ENCODE data around the gene LRSAM1.

LRSAM1 gene

DNA sequence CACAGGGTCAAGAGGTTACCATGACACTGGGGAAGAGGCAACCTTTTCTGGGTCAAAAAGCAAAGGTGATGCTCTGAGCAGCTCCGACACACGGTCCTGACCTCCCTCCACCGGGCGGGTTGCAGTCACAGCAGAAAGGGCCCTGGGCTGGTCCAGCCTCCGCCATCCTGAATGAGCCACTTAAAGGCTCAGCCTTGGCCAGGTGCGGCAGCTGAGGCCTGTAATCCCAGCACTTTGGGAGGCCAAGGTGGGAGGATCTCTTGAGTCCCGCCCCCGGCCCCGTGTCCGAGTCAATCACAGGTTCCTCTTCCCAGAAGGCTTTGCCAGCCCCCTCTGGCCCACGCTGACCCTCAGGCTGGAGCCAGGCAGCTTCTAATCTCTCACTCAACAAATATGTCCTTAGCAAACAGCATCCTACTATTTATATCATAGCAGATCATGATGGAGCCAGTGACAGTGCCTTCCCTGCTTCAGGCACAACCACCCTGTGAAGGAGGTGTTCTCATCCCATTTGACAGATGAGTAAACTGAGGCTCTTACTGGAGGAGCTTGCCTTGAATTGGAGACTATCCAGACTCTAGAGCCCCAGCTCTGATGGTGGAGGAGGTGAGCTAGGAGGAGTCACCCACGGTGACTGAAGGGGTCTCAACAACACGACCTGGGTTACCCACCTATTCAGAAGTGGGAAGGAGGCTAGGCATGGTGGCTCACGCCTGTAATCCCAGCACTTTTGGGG lies 79.1 kb downstream of the LRSAM1 start:
- DNase-seq (ENCODE audit: low read depth in 2 of 2, low spot score in 1 of 2), result no peak

DNA sequence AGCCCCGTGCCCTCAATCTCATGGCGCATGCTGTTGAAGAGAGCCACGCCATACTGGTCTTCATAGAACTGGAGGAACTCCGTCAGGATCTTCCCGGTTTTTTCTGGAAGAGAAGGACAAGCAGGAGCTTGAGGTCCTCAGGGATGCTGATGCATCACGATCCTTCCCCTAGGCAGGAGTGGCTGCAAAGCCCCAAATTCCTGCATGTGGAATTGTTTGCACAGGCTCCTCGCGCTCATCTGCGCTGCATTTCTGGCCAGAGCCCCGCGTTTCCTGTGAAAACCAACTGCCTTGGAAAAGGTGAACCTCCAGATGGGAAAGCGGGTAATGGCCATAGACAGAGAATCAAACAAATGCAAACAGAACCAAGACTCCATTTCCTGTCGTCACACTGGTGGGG lies 80.4 kb downstream of the LRSAM1 start:
- no peak for DNase-seq (ENCODE audit: low read depth in 2 of 2, low spot score in 1 of 2)

DNA sequence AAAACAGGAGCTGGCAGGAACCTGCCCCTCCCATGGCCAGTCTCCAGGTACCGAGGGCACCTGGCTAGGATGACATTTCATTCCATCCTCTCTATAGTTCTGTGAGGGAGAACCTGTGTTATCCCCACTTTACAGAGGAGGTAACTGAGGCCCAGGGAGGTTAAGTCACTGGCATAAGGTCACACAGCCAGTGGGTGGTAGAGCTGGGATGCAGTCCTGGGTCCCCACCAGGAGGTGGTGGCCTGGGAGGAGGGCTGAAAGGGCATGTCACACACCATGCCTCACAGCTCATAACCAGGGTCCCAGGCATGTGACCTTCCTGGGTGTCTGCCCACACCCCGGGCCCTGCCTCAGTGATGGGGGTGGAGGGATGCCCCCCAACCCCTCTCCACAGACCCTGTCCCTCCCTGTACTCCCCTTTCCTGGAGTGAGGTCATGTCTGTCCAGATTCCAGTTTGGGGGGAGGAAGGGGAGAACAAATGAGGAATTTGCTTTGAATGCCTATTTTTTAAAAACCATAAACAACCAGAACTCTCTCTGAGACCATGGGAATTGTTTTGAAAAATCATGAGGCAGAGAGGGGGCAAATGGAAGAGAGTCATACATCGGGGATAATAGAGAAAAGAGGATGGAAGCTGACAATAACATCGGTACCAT lies 83.1 kb downstream of the LRSAM1 start:
- no peak for DNase-seq (ENCODE audit: low read depth in 2 of 2, low spot score in 1 of 2)

DNA sequence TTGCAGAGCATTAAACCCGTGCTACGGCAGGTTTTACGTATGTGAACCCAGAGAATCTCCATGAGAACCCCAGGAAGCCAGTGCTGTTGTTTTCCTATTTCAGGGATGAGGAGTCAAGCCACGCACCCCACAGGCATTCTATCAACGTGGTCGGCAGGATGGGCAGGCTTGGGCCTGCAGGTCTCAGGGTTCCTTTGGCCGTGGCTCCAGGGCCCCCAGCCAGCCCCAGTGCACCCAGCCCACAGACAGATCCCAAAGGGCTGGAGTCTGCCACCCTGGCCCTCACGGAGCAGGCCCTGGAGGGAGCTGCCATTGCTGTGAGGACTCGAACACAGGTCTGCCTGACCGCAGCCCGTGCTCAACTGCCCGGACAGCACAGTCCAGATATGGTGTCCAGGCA lies 83.6 kb downstream of the LRSAM1 start:
- DNase-seq (ENCODE audit: low read depth in 2 of 2, low spot score in 1 of 2), result no peak

DNA sequence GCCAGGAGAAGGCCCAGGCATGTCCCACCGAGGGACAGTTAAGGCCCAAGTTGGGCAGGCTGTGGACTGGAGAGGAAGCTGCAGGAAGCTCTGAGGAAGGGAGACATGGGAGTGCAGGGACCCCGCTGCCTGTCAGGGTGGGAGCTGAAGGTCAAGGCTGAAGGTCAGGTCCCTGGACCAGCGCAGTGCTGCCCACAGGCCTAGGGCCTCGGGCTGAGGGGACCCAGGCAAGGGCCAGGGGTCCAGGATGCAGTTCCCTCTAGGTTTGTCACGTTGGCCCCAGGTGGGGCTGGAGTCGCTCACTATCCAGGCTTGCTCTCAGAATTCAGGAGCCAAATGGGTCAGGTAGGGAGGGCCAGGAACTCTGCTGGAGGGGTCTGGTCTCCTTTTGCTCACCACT lies 84.1 kb downstream of the LRSAM1 start:
- no peak for DNase-seq (ENCODE audit: low read depth in 2 of 2, low spot score in 1 of 2)

DNA sequence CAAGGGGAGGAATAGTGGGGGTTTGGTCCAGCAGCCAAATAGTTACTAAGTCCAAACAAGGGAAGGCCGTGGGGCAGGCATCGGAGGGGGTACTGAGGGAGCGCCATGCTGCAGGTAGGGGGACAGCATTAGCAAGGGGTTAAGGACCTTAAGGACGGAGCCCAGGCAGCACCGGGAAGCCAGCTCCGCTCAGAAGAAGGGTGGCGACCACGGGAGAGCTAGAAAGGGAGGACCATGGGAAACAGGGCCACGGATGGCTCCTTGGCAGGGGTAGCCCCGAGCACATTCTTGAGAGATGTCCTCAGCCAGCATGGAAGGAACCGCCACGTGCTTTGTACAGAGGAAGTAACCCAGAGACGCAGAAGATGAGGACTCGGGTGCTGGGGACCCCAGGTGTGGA lies 84.5 kb downstream of the LRSAM1 start:
- DNase-seq (ENCODE audit: low read depth in 2 of 2, low spot score in 1 of 2), result no peak

DNA sequence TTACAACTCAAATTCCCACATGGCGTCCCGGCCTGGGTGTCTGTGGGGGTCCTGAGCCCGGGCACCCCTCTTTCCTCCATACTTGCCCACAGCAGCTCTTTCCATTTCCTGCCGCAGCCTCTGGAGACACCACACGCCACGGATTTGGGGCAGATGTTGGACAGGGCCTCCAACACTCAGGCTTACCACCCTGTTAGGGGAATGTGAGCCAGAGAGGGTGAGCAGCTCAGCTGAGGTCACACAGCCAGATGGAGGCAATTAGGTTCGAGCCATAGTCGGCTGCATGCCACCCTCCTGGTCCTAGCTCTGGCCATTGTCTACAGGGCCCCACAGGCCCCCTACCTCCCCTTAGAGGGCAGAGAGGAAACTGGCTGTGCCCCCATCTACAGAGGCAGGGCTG lies 85.2 kb downstream of the LRSAM1 start:
- DNase-seq (ENCODE audit: low read depth in 2 of 2, low spot score in 1 of 2), result no peak

DNA sequence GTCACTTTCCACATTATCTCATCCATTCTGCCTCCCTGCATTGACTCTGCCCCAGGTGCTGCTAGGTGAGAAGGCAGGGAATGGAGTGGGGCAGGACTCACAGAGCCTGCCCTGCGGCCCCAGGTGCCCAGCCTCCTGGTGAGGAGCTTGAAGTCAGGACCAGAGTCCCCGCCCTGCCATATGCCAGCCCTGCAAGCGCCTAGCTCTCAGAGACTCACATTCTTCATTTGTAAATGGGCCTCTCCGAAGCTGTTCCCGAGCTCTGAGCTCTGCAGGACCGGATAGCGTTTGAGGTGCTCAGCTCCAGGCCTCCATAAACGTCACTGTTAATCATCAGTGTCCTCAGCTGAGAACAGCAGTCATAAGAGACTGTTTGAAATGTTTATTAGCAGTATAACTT lies 85.7 kb downstream of the LRSAM1 start:
- DNase-seq (ENCODE audit: low read depth in 2 of 2, low spot score in 1 of 2), result no peak

DNA sequence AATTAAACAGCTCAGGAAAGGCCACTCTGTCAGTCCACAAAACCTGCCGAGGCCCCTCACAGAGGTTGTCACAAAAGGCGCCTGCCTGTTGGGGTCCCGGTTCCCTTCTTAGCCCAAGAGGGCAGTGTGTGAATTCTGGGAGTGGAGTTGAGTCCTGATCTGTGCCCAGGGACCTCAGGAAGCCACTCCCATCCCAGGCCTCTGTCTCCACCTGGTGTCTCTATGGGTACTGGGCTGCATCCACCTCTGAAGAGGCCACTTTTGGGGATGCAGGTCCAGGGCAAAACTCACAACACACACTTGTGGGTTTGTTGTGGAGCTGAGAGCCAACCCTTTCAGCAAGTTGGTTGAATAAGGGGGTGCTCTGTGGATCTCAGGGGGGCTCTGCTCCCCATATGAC lies 86.5 kb downstream of the LRSAM1 start:
- DNase-seq (ENCODE audit: low read depth in 2 of 2, low spot score in 1 of 2), result no peak

DNA sequence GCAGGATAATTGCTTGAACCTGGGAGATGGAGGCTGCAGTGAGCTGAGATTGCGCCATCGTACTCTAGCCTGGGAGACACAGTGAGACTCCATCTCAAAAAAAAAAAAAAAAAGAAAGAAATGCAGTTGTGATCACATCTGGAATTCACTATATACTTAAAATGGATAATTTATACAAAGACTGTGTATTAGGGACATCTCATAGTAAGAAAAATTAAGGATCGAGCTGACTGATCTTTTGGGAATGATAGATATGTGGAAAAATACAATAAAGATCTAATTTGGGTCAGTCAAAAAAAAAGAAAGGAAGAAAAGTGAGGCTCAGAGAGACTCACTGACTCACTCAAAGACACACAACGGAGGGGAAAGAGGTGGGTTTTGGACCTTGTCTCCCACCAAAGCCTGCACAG lies 87.5 kb downstream of the LRSAM1 start:
- DNase-seq (ENCODE audit: low read depth in 2 of 2, low spot score in 1 of 2), result no peak

DNA sequence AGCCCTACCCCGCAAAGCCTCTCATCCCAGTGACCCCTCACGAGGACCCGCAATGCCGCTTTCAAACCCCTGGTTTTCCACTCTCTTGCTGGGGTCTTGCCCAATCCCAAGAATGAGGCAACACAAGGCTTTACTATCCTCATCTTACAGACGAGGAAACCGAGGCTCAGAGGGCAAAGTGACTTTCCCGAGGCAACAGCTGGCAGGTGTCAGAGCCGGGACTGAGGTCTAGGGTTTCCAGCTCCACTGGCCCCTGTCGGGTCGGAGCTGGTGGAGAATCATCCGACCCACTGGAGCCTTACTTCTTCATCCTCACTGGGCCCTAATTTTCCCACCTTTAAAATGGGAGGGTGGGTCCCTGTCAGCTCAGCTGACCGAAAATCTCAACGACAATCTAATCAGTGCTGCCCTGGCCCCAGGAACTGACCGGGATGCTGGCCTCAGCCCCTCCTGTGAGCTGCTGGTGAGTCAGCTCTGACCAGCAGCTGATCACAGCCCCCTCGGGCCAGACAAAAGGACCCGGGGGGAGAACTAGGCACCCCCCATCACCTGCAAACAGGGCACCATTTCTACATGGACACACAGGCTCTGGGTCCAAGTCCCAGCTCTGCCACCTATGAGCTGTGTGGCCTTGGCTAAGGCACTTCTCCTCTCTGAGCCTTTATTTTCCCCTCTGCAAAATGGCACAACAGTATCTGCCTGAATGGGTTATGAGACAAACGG lies 88.1 kb downstream of the LRSAM1 start:
- no peak for DNase-seq (ENCODE audit: low read depth in 2 of 2, low spot score in 1 of 2)

DNA sequence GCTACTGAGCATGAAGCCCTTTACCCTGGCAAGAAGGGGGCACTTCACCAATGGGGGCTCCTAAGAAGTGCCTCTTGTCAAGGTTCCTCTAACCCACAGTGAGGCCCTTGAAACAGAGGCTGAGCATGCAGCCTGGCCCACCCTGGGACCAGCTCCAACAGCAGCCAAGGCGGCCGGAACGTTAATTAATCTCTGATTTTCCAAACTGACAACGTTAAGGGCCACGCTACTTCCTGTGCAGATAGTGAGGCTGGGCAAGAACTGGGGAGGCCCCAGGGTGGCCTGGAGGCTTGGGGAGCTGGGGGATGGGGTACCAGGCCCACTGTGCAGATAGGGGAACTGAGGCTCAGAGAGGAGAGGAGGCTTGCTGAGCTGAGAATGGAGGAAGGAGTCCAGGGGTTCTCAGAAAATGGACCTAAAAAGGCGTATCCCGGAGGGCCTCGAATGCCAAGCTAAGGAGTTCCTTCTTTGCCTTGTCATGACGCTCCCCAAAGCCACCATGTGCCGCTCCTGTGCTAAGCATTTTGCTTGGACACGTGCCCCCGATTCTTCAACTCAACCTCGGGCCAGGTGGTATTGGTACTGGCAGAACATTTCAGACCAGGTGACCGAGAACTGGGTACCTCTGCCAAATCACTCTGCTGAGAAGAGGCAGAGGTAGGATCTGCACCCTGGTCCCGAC lies 88.8 kb downstream of the LRSAM1 start:
- DNase-seq (ENCODE audit: low read depth in 2 of 2, low spot score in 1 of 2), result no peak

DNA sequence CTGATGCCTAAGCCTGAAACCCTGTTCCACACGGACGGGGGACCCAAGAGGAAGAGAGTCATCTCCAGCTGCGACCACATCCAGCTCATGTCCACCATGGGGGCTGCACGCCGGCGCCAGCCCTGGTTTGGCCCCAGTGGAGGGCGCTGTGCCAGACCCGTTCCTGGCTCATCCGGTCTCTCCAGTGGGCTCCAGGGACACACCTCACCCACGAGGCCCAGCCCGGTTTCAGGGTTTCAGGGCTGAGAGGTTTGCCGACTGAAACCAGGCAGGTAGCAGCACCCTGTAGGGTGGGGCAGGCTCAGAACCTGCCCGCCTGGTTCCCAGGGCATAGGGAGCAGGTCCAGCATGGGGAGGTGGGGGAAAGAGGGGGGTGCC lies 89.3 kb downstream of the LRSAM1 start:
- DNase-seq (ENCODE audit: low read depth in 2 of 2, low spot score in 1 of 2), result no peak

DNA sequence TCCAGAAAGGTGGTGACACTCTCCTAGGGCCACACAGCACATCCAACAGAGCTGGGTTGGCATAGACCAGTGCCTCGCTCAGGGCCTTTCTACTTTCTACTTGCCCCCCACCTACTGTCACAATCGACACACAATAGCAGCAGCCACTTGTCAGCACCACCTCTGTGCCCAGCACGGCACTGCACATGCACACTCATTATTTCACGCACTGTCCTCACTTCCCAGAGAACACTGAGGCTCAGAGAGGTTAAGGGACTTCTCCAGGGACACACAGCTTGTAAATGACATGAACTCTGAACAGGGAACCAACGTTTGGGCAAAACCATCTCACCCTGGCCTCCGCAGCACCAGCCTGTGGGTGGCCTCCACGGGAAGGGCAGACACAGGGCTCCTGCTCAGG lies 89.9 kb downstream of the LRSAM1 start:
- no peak for DNase-seq (ENCODE audit: low read depth in 2 of 2, low spot score in 1 of 2)

DNA sequence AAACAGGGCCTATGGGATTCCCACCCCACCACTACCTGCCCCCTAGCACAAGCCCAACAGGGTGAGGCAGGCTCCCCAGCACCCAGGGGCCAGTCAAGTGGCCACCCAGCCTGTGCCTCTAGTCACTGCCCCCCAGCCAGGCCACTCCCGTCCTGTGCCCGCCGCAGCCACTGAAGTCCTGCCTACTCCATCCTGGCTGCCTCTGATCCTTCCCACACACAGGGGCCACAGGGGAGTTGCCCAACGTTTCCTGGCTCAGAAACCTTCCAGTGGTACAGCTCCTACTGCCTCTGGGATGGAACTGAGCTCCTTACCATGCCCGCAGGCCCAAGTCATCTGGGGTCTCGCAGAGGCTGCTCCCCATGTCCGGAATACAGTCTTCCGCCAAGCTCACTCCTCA lies 90.6 kb downstream of the LRSAM1 start:
- no peak for DNase-seq (ENCODE audit: low read depth in 2 of 2, low spot score in 1 of 2)

DNA sequence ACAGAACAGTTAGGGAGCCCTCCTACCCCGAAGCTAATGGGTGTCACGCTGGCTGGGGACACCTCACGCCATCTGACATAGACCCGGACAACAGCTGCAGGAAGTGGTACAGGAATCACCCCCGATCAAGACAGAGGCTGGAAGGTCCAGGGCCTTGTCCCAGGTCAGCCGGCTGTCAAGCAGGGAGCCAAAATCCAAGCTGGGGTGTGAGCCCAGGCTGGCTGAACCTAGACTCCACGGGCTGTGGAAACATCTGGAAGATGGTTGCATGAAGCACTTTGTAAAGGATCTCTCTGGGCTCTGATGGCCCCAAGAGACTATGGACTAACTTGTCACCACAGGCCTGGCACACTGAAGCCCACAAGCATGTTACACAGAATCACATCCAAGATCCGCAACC lies 91.9 kb downstream of the LRSAM1 start:
- no peak for DNase-seq (ENCODE audit: low read depth in 2 of 2, low spot score in 1 of 2)

DNA sequence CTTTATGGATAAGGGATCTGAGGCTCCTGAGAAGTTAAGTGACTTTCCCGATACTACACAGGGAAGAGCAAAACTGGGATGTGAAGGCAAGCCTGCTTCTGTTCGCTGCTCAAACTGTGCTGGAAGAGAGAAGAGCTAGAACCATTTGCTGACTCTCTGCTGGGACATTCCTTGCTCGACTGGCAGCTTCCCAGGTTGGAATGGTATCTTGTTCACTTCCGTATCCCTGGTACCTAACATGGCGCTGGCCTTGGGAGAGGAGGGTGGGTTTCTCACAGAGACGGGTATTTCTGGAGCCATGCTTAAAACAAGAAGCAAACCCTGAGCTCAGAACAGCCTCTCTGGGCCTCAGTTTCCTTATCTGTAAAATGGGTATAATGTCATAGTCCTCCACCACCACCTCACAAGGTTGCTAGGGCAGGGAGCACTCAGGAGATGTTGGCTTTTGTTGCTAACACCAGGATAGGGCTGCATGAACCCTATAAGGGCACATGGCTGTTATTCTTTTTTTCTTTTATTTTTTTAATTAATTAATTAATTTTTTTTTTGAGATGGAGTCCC lies 92.7 kb downstream of the LRSAM1 start:
- no peak for DNase-seq (ENCODE audit: low read depth in 2 of 2, low spot score in 1 of 2)

DNA sequence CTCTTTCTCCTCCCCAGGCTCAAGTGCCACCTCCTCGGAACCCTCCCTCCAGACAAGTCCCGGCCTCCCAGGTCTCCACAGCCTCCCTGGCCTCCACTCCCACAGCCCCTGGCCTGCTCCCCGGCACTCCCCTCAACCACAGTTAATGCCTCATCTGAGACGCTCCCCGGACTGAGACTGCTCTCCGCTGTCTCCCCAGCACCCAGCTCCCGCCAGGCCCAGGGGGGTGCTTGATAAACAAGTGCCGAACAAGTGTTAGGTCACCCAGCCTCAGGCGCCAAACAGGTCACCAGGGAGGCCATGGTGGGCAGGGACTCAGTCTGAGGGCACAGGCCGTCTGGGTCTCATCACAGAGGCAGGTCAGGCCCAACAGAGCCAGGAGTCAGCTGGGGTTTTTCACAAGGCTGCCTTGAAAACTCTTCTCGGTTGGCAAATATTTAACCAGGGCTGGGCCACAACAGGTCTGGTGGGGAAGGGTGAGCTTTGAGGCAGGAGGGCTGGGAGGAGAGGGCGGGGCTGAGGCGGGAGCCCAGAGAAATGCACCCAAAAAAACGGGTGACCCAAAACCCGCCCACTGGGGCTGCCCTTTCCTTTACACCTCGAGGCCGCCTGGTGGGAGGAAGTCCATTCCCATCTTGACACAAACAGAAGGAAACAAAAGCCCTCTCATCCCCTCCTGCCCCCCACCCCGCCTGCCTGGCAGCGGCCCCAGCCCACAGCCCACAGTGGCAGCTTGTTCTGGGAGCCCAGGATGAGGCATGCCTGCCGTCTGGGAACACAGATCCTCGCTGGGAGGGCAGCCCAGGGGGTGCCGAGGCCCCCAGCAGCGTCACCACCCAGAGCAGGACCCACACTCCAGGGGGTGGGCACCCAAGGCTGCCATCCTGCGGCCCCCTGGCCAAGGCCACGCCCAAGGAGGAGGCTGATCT lies 94.2 kb downstream of the LRSAM1 start:
- no peak for DNase-seq (ENCODE audit: low read depth in 2 of 2, low spot score in 1 of 2)

DNA sequence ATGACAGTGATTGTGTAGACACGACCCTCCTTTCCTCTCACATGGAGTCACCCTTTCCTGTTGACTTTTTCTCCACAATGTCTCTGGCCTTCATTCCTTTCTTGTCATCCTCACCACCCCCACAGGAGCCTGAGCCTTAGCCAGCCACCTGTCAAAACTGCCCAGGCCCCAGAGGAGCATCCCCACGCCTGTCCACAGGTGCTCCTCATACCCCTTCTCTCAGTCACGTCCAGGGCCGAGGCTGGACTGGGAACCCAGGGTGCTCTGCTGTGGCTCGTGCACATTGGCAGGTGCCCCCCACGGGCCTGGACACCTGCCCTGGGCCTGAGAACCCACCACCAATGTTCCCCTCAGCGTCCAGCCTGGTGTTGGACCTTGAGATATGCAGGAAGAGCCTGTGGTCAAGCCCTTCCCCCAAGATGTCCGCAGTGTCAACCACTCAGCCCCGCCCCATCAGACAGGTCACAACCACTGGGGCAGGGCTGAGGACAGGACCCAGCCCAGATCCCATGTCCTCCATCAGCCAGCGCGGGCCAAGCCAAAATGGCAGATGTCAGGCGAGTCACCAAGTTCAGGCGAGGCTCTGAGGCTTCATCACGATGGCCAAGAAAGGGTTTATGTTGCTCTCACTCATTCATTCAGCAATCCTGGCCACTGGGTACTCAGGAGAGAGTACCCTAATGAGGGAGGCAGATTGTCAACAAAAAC lies 95.0 kb downstream of the LRSAM1 start:
- DNase-seq (ENCODE audit: low read depth in 2 of 2, low spot score in 1 of 2), result no peak

DNA sequence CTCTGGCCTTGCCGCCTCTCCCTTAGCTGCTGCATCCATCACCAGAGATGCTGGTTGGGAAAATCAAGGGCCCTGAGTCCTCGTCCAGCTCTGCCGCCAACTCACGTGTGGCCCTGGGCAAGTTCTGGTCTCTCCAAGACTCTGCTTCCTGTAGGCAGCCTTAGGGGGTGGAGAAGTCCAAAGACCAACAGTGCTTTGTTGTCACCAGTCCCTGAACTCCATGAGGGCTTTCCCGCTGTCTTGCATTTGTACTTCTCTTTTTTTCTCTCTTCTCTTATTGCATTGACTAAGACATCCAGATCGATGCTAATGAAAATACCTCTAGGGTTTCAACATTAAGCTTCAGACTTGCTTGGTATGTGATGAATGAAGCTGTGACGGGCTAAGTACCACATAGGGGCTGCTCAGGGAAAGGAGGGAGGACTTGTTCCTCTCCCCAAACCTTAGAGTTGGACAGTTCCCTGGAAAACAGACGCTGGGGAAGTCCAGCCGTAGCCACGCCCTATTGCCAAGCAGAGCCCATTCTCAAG lies 97.1 kb downstream of the LRSAM1 start:
- no peak for DNase-seq (ENCODE audit: low read depth in 2 of 2, low spot score in 1 of 2)
